Activated T-helper 1 cell treated with Interleukin-2 at 50 U/mL for 16 hours (primary cell): ENCODE measurements around the gene FBN2.

Source experiments
- DNase-seq: peaks from one replicate; pipeline ENCODE4 v3.0.0-alpha.2; 2020; ENCODE audit warnings: low read depth

The FBN2 gene

DNA sequence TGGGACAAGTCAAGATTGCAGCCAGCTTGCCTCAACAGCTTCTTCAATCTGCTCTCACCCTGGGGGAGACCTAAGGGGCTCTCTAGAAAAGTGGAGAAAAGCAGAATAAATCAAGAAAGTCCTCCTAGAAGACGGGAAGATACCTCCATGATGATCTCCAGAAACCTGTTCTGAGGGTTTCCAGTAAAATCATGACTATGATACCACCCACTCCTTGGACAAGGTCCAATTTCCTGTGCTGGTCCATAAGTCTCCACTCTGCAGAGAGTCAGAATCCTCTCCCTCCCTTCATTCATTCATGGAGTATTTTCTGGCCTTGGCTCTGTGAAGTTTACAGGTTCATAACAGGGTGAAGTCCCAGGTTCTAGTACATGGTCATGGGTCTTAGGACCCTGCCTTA, 285.8 kb downstream of the FBN2 start:
- no peak for DNase-seq

DNA sequence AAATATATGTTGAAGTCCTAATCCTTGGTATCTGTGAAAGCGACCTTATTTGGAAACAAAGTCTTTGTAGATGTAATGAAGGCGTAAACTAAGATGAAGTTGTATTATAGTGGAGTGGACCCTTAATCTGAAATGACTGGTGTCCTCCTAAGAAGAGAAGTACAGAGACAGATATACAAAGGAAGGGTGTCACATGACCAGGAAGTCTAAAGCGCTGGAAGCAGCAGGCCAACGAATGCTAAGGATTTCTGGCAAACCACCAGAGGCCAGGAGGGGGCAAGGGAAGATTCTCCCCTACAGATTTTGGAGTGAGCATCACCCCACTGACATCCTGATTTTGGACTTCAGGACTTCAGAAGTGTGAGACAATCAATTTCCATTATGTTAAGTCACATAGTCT, 292.1 kb downstream of the FBN2 start:
- DNase-seq = no peak

DNA sequence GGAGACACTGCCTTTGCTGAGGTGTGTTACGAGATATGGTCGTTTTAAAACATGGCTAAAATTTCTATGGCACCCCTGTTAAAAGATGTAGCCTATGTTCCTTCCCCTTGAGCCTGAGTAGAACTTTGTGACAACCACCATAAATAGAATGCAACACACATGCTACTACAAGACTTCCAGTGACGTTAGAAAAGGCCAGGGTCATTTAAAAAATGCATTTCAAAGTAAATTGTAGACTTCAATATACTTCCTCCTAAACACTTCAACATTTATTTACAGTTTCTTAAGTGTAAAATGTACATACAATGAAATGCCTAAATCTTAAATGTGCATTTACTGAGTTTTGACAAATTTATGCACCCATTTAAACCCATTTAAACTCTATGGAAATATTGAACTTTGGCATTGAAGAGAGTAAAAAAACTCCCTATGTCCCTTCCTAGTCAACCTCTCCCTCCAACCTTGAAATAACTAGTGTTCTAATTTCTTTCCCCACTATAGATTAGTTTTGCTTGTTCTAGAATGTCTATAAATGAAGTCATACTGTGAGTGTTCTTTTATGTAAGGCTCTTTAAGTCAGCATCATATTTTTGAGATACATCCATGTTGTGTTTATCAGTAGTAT, 294.0 kb downstream of the FBN2 start:
- no peak for DNase-seq

DNA sequence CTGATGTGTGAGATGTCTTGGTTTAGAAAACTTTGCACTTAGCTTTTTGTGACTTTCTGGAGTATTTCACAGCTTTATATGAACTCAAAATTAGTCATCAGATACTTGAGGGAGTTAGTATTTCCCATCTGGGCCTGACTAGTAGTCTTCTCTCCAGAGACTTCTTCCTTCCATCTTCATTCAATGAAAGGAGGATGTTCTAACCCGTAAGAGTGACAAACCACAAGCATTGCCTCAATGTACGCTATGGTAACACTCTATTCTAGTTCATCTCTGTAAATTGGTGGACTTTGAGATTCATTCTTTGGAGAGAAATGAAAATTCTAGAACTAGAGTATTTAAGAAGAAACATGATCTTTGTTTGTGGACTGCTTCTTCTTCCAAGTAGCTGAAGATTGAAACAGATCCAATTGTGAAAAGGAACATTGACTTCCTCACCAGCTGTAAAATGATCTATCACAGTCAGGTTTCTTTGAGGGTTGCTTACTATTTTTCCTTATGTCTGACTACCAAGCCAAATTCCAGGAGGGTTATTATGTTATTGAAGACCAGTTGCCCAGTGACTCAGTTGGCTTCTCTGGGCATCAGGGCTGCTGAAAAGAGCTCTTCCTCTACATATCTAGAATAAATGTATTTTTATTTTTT, 296.9 kb downstream of the FBN2 start:
- no peak for DNase-seq

DNA sequence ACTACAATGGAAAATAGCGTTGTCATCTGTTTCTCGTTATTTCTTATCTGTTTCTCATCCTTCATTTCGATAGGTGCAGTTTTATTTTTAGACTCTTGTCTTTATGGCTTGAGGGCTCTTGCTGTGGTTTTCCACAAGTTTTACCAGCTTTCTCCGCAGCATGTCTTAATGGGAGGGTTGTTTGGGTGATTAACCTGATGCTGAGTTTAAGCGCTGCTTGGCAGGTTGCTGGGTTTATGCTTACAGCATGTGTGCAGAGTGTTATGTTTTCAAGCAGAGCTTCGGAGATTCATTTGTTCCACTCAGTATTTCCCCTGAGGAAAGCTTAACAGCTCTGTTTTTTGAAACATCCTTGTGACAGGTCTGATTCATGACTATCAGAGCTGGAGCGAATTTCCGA, 300.5 kb downstream of the FBN2 start:
- DNase-seq = no peak

DNA sequence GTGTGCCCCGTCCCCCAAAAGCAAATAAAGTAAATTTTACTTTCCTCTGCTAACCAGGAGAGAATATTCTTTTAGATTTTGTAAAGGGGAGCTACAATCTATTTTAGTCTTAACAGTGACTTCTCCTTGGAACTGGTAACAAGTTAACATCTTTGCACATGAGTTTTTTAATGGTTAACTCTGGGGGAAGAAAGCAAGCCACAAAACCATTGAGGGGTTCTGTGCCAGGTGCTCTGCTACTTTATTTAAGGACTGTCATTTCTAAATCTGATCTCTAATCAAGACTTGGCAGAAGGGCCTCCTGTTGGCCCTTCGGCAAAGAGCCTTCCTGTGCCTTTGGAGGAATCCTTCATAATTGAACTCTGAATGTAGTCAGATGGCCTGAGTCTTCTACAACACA, 301.0 kb downstream of the FBN2 start:
- no peak for DNase-seq

DNA sequence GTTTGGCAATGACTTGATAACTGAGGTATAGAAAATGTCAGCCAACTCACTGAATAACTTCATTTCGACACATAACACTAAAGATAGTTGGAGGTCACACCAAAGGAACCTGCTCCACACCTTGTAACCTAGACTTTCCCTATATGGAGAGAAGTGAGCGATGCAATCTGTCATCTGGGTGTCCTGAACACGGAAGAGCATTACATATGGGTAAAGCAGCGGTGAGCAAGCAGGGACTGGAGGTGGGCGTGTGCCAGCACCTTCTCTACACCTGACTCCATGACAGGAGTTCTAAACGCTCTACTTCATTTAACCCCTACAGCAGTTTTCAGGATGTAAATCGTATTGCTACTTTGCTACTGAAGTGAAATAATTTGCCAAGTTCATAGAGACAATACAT, 301.7 kb downstream of the FBN2 start:
- no peak for DNase-seq

DNA sequence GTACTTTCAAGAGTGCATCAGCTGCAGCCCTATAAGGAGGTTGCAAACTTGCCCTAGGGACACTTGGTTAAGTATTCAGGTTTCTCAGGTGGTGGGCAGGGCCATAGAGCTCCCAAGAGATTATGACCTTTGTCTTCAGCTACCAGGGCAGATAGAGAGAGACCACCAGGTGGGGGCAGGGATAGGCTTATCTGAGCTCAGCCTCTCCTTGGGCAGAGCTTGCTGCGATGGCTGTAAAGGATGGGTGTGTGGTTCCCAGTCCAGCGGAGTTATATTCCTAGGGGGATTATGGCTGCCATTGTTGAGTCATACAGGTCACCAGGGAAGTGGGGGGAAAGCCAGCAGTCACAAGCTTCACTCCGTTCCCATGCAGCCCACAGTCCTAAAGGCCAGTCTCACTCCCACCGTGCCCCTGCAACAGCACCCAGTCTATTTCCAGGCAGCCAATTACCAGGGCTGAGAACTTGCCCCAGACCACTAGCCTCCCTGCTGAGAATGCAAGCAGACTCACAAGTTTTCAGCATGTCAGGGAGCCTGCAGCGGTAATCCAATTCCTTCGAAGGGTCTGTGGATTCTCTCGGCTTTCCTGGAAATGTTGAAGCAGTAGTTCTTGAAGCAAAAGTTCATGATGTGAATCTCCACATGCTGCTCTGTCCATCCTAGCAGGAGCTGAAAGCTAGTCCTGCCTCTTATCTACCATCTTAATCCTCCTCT, 303.0 kb downstream of the FBN2 start:
- no peak for DNase-seq

DNA sequence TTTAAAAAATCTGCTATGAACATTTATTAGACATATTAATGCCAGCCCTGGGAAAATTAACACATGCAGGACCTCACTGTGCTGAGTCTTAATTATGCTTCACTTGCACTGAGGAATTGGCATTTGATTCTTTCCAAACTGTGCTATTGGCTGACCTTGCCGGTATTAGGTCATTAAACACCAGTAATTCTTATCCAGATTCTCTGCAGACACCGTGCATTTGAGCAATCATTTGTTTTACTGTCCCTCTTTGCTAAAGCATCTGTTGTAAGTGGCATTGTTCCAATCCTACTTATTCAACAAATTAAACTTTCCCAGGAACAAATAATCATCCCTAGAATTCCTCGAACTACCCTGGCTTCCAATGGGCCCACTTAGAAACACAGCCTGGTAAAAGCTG, 309.5 kb downstream of the FBN2 start:
- DNase-seq = no peak

DNA sequence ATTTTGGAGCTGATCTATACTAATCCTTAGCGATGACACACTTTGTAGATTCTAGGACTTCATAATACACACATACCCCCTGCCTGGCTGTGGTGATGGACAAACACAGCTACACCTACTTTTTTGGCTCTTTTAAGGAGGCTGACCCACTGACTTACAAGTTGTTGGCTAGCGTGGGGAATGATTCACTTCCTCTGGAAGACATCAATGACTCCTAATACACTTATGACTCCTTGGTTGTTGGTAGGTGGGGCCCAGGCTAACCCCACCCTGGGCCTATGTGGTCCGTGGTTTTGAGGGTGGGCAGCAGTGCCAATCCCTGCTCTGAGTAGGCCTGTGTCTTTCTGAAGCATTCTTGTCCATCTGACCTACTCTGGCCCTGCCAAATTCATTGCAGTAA, 310.0 kb downstream of the FBN2 start:
- no peak for DNase-seq

DNA sequence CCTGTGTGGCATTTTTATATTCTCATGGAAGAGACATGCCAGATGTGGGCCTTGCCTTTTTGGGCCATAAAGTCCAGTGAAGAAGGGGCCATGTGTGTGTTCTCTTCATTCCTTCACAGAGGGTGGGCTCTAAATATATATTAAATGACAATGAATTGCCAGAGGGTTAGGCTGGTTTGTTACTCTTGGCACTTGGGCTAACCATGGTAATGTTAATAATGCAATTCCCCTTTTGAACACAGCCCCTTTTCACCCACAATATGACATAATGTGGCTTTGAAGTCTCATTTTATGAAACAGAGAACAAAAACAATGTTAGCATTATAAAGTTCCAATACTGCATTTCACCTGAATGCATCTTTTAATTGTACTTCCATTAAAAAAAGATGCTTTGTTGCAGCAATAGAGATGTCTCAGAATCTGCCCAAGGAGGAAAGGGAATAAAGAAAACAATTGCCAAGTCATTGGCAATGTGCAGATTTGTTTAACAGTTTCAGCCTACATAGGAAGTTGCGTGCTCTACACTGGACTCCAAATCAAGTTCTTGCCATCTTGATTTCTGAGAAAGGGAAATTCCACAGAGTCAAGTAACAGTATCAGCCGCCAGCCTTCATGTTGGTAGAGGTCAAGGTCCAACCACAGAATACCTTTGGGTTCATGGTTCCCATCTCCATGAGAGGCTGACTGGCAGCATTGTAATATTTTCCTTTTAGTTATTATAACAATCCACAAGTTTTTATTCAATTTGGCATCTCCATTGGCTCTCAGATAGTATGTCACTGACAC, 312.6 kb downstream of the FBN2 start:
- DNase-seq = no peak

DNA sequence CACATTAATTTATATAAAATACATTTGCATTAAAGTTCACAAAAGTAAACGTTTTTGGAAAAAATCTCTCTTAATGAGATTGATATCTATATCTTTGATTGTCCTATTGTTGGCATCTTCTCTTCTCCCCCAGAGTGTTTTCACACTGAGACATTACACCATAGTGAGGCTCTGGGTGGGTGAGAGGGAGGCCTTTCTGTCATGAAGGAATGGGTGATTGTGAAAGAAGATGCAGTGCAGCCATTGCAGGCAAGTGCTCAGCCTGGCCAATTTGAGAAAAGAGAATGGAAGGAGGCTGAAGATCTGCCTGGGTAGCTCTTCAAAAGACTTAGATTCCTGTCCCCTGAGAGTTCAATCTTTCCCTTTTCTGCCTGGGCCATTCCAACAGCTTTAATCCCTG, 313.7 kb downstream of the FBN2 start:
- DNase-seq = no peak

DNA sequence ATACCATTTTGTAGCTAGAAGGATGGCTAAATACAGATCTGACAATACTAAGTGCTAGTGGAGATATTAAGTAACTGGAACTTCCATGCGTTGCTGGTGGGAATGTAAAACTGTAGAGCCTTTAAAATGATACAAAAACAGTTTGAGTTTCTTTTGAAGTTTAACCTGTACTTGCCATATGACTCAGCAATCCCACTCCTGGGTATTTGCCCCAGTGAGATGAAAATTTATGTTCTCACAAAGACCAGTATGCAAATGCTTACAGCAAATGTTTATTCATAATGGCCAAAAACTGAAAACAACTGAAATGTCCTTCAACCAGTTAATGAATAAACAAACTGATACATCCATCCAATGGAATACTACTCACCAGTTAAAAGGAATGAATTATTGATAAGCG, 317.2 kb downstream of the FBN2 start:
- no peak for DNase-seq

DNA sequence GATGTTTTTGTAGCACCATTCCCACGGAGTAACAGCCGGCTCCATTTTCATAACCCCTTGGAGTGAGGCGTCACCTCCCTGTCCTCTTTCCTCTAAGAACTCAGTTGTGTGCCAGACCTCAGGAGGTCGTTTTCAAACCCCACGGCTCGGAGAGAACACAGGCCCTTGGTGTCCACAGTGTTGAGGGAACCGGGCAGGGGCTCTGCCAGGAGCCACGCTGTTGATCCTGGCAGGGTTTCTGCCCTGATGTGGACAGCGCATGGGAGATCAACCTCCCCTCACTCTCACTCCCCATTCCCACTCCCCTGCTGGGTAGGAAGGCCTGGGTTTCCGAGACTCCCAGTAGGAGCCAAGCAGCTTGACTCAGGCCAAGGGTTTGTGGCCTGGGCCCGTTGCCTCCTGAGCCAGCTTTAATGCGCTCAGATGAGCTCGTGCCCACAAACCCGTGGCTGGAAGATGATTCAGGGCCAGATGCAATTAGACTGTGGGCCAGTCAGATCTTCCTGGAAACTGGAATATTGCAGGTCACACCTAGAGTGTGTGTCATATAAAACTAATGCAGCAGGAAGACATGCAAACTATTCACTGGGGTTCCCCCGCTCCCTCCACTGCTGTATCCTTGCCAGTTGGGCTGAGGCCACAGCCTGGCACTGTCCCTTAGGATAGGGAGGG, 321.0 kb downstream of the FBN2 start:
- no peak for DNase-seq

DNA sequence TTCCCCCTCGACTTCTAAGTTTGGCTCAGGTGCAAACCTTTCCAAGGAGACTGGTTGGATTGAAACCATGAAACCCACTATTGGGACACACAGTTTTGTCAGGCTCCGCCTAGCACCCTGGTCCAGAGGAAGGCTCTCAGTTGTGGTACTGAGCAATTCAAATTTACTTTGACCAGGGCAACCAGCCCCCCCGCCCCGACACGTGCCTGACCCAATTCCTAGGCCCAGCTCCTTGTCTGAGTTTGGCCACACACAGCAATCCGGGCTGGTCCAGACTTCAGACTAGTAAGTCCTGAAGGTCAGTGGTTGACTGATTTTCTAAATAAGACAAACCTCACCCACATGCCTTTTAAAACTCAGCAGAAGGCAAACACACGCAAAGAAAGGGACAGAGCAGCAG, 321.8 kb downstream of the FBN2 start:
- no peak for DNase-seq

DNA sequence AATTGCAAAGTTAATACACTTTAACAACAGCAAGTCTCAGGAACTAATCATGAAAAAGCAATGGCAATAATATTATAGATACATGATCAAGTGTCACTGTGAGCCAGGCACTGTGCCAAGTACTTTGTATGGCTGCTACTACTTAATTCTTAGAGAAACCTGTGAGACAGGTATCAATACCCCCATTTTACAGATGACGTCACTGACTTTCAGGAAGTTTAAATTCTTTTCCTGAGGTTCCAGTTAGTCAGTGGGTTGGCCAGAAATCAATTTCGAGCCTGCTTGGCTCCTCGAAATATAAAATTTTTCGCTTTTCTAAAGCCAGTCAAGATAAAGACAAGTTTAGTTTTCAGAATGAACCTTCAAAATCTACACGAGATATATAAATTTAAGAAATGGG, 324.2 kb downstream of the FBN2 start:
- DNase-seq = no peak

DNA sequence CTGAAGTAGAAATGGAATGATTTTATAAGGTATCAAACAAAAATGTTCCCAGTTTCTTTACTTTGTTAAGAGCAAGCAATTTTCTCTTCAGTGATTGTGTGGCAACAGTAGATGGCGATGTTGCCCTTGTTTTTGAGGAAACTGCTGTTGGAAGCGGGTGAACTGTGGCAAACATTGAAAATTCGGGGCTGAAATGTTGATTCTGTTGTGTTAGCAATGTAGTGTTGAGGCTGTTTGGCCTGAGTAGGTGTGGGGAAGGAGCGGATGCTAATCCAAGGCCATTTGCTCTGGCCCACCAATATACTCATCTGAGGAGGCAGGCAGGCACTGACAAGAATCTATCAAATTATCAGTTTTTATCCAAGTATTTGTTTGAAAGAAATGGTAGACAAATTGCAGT, 324.7 kb downstream of the FBN2 start:
- DNase-seq = no peak

DNA sequence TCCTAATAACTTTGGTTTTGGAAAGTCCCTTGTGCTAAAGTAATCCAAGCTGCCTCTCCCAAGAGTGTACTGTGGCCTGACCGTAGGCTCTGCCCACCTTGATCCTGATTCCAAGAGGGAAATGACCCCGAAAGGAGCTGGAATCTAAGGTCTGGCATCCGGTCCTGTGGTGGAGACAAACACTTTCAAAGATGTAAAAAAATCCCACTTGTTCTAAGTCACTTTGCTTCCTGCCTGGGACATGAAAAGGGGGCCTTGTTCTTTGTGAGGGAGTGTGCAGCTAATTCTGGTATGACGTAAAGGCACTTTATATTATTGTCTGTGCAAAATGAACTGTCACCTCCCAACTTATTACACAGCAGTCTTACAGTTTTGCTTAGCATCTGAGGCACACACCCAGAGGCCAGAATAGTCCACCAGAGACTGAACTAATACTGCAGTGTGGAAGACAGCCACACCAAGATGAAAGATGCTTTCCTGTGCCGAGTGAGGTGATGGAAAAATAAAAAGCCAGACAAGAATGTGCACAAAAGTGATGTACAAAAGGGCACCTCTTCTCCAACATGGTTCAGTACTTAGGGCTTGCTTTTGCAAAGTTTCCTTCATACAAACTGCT, 325.7 kb downstream of the FBN2 start:
- DNase-seq = no peak

DNA sequence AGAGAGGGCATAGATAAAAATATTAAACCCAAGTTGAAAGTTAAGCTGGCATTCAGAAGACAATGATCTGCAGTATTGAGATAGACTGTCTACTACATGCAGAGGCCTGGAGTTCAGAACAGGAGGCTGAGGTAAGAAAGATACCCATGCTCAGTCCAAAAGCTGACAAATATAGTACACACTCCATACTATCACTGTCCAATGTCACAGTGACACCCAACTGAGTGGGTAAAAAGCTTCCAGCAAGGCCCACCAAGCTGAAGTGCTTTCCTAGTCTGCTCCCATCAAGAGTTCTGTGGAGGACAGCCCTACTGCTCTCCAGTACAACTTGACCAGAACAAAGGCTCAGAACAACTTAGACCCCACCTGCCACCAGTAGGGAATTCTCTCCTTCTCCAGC, 329.6 kb downstream of the FBN2 start:
- no peak for DNase-seq
